GM21717 (cell line): ENCODE measurements around the gene MN1.

ENCODE experiments used
- ATAC-seq: cut with Tn5 transposase; IDR thresholded peaks from one replicate; pipeline ENCODE4 v1.9.1; 2021; ENCODE audit warnings: mild to moderate bottlenecking, moderate library complexity; ENCODE audit not compliant: unreplicated experiment

MN1 gene

GRCh38 chr22:27786291-27786932 lies 15.1 kb downstream of the MN1 start:
- no peak for ATAC-seq

GRCh38 chr22:27785831-27786230 lies 15.7 kb downstream of the MN1 start:
- ATAC-seq: no peak

- no peak for ATAC-seq
Measured at GRCh38 chr22:27784120-27784475, 17.5 kb downstream of the MN1 start.

- ATAC-seq: no peak
Measured at GRCh38 chr22:27783436-27784119, 18.0 kb downstream of the MN1 start.

GRCh38 chr22:27782088-27782487 lies 19.5 kb downstream of the MN1 start:
- no peak for ATAC-seq

- no peak for ATAC-seq
Measured at GRCh38 chr22:27780161-27780575, 21.4 kb downstream of the MN1 start.

- ATAC-seq: no peak
Measured at GRCh38 chr22:27779643-27780042, 21.9 kb downstream of the MN1 start.

- ATAC-seq: no peak
Measured at GRCh38 chr22:27778294-27779090, 23.1 kb downstream of the MN1 start.

GRCh38 chr22:27777128-27777527 lies 24.4 kb downstream of the MN1 start:
- no peak for ATAC-seq

GRCh38 chr22:27776650-27776958 lies 25.0 kb downstream of the MN1 start:
- ATAC-seq: no peak

GRCh38 chr22:27775758-27776649 lies 25.6 kb downstream of the MN1 start:
- ATAC-seq: no peak

- ATAC-seq: no peak
Measured at GRCh38 chr22:27775087-27775698, 26.4 kb downstream of the MN1 start.

GRCh38 chr22:27774200-27774599 lies 27.4 kb downstream of the MN1 start:
- no peak for ATAC-seq

GRCh38 chr22:27772984-27773498 lies 28.5 kb downstream of the MN1 start:
- ATAC-seq: no peak

GRCh38 chr22:27772081-27772983 lies 29.2 kb downstream of the MN1 start:
- ATAC-seq: no peak

- ATAC-seq: no peak
Measured at GRCh38 chr22:27771637-27772036, 29.9 kb downstream of the MN1 start.

- ATAC-seq: no peak
Measured at GRCh38 chr22:27769012-27769411, 32.5 kb downstream of the MN1 start.

GRCh38 chr22:27768027-27768653 lies 33.4 kb downstream of the MN1 start:
- ATAC-seq: no peak

- no peak for ATAC-seq
Measured at GRCh38 chr22:27766679-27767078, 34.9 kb downstream of the MN1 start.
